C4-2B (cell line): Measurements from ENCODE around the gene PCDHA13.
"Not testable (repeated sequence)": the region's sequence is repeated elsewhere in the genome, so short reads cannot be mapped to it uniquely, and the experiment has no call there.

Experiments used
- H3K27ac ChIP-seq: fragments of 450-650 bp; 2 replicates; pipeline ENCODE4 v1.5.1; 2017
- ZFX ChIP-seq: fragments of 450-650 bp; IDR thresholded peaks from 2 replicates; pipeline ENCODE4 v1.6.1; 2017
- TF ChIP-seq, protein P1 (sequence below): fragments of 450-650 bp; conservative IDR thresholded peaks from 2 replicates; pipeline ENCODE4 v1.5.1; 2017; ENCODE audit warnings: mild to moderate bottlenecking

Gene PCDHA13

DNA sequence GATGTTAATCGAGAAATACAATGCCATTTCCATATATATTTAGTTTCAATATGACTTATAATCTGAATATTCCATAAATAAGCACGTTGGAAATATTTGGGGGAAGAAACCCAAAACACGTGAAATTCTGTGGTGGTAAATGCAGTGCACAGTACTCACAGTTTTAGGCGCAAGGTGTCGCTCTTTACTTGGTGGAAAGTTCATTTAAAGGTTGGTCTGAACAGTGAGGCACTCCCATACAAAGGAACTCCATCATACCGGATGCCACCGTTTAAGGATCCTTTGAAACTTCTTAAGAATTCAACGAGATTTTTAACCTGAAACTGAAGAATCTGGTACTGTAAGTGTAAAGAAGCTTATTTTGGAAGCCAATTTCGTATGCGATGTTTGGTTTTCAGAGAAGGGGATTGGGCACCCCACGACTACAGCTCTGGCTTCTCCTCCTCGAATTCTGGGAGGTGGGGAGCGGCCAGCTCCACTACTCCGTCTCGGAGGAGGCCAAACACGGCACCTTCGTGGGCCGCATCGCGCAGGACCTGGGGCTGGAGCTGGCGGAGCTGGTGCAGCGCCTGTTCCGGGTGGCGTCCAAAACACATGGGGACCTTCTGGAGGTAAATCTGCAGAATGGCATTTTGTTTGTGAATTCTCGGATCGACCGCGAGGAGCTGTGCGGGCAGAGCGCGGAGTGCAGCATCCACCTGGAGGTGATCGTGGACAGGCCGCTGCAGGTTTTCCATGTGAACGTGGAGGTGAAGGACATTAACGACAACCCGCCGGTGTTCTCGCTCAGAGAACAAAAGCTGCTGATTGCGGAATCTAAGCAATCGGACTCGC lies 13.0 kb upstream of the PCDHA13 start, which contains the start of gene PCDHA11:
Gene PCDHA11, plus strand, starts transcription at position 237 of the 834 bp plus-strand sequence. Its CDS starts 147 bp downstream, at position 384.
- no peak for TF ChIP-seq ZFX
- TF ChIP-seq, protein P1, sequence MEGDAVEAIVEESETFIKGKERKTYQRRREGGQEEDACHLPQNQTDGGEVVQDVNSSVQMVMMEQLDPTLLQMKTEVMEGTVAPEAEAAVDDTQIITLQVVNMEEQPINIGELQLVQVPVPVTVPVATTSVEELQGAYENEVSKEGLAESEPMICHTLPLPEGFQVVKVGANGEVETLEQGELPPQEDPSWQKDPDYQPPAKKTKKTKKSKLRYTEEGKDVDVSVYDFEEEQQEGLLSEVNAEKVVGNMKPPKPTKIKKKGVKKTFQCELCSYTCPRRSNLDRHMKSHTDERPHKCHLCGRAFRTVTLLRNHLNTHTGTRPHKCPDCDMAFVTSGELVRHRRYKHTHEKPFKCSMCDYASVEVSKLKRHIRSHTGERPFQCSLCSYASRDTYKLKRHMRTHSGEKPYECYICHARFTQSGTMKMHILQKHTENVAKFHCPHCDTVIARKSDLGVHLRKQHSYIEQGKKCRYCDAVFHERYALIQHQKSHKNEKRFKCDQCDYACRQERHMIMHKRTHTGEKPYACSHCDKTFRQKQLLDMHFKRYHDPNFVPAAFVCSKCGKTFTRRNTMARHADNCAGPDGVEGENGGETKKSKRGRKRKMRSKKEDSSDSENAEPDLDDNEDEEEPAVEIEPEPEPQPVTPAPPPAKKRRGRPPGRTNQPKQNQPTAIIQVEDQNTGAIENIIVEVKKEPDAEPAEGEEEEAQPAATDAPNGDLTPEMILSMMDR: peak; percentile 73
- no peak within 1 kb of the TSS for H3K27ac ChIP-seq

DNA sequence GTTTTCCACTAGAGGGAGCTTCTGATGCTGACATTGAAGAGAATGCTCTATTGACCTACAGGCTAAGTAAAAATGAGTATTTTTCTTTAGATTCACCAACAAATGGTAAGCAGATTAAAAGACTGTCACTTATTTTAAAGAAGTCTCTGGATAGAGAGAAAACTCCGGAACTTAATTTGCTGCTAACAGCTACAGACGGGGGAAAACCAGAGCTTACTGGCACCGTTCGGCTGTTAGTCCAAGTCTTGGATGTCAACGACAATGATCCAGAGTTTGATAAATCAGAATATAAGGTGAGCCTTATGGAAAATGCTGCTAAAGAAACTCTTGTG lies 12.4 kb upstream of the PCDHA13 start:
- H3K27ac ChIP-seq: no peak overlapping the region
- no peak for TF ChIP-seq ZFX
- TF ChIP-seq, protein P1: peak; percentile 33

DNA sequence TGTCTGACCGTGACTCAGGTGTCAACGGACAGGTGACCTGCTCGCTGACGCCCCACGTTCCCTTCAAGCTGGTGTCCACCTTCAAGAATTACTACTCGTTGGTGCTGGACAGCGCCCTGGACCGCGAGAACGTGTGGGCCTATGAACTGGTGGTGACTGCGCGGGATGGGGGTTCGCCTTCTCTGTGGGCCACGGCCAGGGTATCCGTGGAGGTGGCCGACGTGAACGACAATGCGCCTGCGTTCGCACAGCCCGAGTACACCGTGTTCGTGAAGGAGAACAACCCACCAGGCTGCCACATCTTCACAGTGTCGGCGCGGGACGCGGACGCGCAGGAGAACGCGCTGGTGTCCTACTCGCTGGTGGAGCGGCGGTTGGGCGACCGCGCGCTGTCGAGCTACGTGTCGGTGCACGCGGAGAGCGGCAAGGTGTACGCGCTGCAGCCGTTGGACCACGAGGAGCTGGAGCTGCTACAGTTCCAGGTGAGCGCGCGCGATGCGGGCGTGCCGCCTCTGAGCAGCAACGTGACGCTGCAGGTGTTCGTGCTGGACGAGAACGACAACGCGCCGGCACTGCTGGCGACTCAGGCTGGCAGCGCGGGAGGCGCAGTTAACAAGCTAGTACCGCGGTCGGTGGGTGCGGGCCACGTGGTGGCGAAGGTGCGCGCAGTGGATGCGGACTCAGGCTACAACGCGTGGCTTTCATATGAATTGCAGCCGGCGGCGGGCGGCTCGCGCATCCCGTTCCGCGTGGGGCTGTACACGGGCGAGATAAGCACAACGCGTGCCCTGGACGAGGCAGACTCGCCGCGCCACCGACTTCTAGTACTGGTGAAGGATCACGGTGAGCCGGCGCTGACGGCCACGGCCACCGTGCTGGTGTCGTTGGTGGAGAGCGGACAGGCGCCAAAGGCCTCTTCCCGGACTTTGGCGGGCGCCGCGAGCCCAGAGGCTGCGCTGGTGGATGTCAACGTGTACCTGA lies 11.4 kb upstream of the PCDHA13 start:
- TF ChIP-seq ZFX: no peak
- TF ChIP-seq, protein P1: no peak

DNA sequence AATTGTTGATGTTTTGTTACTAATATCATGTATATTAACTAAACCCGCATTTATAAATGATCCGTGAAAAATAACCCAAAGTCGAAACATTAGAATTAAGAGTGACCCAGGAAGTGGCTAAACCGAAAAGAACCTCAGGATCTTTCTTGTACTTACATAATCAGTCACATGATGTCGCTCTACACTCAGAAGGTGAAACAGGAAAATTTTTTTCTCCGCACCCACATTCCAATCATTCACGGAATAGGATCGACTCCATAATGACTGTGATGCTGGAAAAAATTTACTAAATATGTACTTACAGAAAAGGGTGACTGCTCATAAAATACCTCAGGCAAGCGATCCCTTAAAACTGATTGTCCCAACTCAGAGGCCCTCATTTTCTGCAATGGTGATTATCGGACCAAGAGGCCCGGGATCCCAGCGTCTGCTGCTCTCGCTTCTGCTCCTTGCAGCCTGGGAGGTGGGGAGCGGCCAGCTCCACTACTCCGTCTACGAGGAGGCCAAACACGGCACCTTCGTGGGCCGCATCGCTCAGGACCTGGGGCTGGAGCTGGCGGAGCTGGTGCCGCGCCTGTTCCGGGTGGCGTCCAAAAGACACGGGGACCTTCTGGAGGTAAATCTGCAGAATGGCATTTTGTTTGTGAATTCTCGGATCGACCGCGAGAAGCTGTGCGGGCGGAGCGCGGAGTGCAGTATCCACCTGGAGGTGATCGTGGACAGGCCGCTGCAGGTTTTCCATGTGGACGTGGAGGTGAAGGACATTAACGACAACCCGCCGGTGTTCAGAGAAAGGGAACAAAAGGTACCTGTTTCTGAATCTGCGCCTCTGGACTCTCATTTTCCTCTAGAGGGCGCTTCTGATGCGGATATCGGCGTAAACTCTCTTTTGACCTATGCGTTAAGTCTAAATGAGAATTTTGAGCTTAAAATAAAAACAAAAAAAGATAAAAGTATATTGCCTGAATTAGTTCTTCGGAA lies 6.5 kb upstream of the PCDHA13 start, which contains the start of gene PCDHA12:
Gene PCDHA12, plus strand, starts transcription at position 224 of the 981 bp plus-strand sequence. Its CDS starts 165 bp downstream, at position 389.
- H3K27ac ChIP-seq: no peak within 1 kb of the TSS
- no peak for TF ChIP-seq ZFX
- TF ChIP-seq, protein P1: peak; percentile 53

More for the DNA sequence above, 11.4 kb upstream of the PCDHA13 start:
- H3K27ac ChIP-seq: no peak overlapping the region

DNA sequence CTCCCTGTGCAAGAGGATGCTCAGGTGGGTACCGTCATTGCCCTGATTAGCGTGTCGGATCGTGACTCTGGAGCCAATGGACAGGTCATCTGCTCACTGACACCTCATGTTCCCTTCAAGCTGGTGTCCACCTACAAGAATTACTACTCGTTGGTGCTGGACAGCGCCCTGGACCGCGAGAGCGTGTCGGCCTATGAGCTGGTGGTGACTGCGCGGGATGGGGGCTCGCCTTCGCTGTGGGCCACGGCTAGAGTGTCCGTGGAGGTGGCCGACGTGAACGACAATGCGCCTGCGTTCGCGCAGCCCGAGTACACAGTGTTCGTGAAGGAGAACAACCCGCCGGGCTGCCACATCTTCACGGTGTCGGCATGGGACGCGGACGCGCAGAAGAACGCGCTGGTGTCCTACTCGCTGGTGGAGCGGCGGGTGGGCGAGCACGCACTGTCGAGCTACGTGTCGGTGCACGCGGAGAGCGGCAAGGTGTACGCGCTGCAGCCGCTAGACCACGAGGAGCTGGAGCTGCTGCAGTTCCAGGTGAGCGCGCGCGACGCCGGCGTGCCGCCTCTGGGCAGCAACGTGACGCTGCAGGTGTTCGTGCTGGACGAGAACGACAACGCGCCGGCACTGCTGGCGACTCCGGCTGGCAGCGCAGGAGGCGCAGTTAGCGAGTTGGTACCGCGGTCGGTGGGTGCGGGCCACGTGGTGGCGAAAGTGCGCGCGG lies 5.2 kb upstream of the PCDHA13 start:
- not testable (repeated sequence) for H3K27ac ChIP-seq

DNA sequence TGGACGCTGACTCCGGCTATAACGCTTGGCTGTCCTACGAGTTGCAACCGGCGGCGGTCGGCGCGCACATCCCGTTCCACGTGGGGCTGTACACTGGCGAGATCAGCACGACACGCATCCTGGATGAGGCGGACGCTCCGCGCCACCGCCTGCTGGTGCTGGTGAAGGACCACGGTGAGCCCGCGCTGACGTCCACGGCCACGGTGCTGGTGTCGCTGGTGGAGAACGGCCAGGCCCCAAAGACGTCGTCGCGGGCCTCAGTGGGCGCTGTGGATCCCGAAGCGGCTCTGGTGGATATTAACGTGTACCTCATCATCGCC lies 4.7 kb upstream of the PCDHA13 start:
- no peak for TF ChIP-seq ZFX
- TF ChIP-seq, protein P1: no peak
- H3K27ac ChIP-seq: no peak overlapping the region
